Measurements from ENCODE around the gene KSR2.

Gene KSR2

GRCh38 chr12:117570608-117571007 lies 398.2 kb downstream of the KSR2 start:
- no peak for TF ChIP-seq CTCF (IDR thresholded peaks at IDR 0.05; ENCODE audit: low read depth, low read length, missing control alignments)
- H3K4me3 ChIP-seq (replicated peaks; ENCODE audit: low read depth, low read length): no peak overlapping the region
- DNase-seq (ENCODE audit: extremely low read depth, low read depth): no peak

- no peak for TF ChIP-seq CTCF (IDR thresholded peaks at IDR 0.05; ENCODE audit: low read depth, low read length, missing control alignments)
- no peak overlapping the region for H3K4me3 ChIP-seq (replicated peaks; ENCODE audit: low read depth, low read length)
- DNase-seq (ENCODE audit: extremely low read depth, low read depth): no peak
Measured at GRCh38 chr12:117567644-117568216, 401.1 kb downstream of the KSR2 start.

GRCh38 chr12:117564881-117565280 lies 403.9 kb downstream of the KSR2 start:
- H3K4me3 ChIP-seq (replicated peaks; ENCODE audit: low read depth, low read length): no peak overlapping the region
- no peak for TF ChIP-seq CTCF (IDR thresholded peaks at IDR 0.05; ENCODE audit: low read depth, low read length, missing control alignments)
- no peak for DNase-seq (ENCODE audit: extremely low read depth, low read depth)

GRCh38 chr12:117563706-117564105 lies 405.1 kb downstream of the KSR2 start:
- H3K4me3 ChIP-seq (replicated peaks; ENCODE audit: low read depth, low read length): no peak overlapping the region
- TF ChIP-seq CTCF (IDR thresholded peaks at IDR 0.05; ENCODE audit: low read depth, low read length, missing control alignments): no peak
- no peak for DNase-seq (ENCODE audit: extremely low read depth, low read depth)

- no peak for TF ChIP-seq CTCF (IDR thresholded peaks at IDR 0.05; ENCODE audit: low read depth, low read length, missing control alignments)
- no peak overlapping the region for H3K4me3 ChIP-seq (replicated peaks; ENCODE audit: low read depth, low read length)
- no peak for DNase-seq (ENCODE audit: extremely low read depth, low read depth)
Measured at GRCh38 chr12:117563007-117563406, 405.8 kb downstream of the KSR2 start.

- DNase-seq (ENCODE audit: extremely low read depth, low read depth): no peak
Measured at GRCh38 chr12:117561990-117562389, 406.8 kb downstream of the KSR2 start.

More at GRCh38 chr12:117561990-117562389, 406.8 kb downstream of the KSR2 start:
- TF ChIP-seq CTCF (IDR thresholded peaks at IDR 0.05; ENCODE audit: low read depth, low read length, missing control alignments): no peak
- no peak overlapping the region for H3K4me3 ChIP-seq (replicated peaks; ENCODE audit: low read depth, low read length)

All from HFF-Myc (cell line).